AG04449 (cell line): Measurements from ENCODE around the gene FOXD4L6.
"Not testable (repeated sequence)": the region's sequence is repeated elsewhere in the genome, so short reads cannot be mapped to it uniquely, and the experiment has no call there.

Source experiments
- CTCF ChIA-PET: fragments of 350-600 bp; formaldehyde crosslinking; extraction: SDS; loops from one replicate; lab custom pipeline; 2021; ENCODE audit warnings: antibody characterized with exemption; lab: Yijun Ruan, JAX
- POLR2A ChIA-PET: fragments of 400-600, 350-600 bp; formaldehyde crosslinking; extraction: SDS; loops from one replicate; lab custom pipeline; 2020; ENCODE audit warnings: antibody characterized with exemption, inconsistent platforms; lab: Yijun Ruan, JAX
- DNase-seq: peaks from one replicate; pipeline ENCODE4 v3.0.0-alpha.2; 2010; ENCODE audit warnings: low read depth, low spot score
- H3K4me3 ChIP-seq: 2 replicates; pipeline ENCODE4 v1.5.1; 2011; ENCODE audit warnings: low read depth, mild to moderate bottlenecking, control low read depth, low read length

FOXD4L6 gene

DNA sequence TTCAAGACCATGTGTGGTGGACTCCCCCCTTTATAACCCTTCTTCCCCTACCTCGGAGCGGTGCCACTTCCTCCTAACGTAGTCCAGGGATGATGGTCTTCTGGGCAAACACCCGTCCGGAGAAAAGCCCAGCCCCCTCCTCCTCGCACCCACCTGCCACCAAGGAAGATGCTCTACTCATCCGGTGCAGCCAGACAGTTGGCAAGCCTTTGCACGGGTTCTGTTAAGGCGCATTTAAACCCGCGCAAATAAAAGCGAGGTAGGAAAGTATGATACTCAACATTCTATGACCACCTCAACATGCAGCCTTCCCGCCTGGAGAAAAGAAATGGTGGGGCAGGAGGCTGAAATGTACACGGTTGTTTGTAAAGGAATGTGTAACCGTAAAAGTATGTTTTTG is at the start of gene FOXD4L6:
TSS of gene FOXD4L6 (minus strand) at position 101 of the 400 bp plus-strand sequence. CDS start 298 bp downstream, outside the sequence.
- H3K4me3 ChIP-seq, CTCF ChIA-PET, DNase-seq, POLR2A ChIA-PET: not testable (repeated sequence)

DNA sequence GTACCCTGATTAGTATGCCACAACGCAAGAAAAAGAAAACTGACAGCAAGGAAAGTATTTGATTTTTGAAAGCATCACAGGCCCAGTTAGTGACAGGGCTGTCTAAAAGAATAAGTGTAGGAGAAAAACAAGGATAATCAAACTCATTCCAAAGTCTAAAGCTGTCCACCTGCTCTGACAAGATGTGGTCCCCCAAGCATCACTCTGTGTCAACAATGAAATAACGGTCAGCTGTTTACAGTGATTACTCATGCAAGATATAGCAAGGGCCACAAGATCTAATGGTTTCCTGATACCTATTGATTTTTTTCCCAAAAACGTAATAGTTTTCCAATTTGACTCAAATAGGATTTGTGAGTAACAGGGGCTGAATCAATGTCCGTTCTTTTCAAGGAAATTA is 46.5 kb upstream of the FOXD4L6 start:
- H3K4me3 ChIP-seq, CTCF ChIA-PET, DNase-seq, POLR2A ChIA-PET: not testable (repeated sequence)

DNA sequence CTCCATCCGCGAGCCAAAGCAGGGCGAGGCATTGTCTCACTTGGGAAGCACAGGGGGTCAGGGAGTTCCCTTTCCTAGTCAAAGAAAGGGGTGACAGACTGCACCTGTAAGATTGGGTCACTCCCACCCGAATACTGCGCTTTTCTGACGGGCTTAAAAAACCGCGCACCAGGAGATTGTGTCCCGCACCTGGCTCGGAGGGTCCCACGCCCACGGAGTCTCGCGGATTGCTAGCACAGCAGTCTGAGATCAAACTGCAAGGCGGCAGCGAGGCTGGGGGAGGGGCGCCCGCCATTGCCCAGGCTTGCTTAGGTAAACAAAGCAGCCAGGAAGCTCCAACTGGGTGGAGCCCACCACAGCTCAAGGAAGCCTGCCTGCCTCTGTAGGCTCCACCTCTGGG is 21.6 kb upstream of the FOXD4L6 start:
- DNase-seq, H3K4me3 ChIP-seq, POLR2A ChIA-PET, CTCF ChIA-PET: not testable (repeated sequence)

DNA sequence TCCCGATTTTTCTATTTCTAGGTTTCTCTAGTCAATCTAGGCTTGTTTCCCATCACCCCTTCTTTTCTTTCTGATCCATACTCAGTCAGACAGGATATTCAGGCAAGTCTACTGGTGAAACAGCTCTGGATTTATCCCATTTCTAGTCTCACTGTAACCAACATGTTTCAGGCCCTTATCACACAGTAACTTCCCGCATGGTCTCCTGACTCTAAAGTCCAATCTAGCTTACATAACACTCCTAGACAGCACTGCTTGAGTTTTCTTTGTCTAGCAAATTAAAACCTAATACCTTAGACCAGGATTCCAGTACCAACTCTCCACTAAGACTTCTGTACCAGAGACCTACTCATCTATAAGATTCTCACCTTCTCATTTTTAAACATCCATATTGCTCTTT is 13.4 kb upstream of the FOXD4L6 start:
- POLR2A ChIA-PET, H3K4me3 ChIP-seq, CTCF ChIA-PET, DNase-seq: not testable (repeated sequence)

DNA sequence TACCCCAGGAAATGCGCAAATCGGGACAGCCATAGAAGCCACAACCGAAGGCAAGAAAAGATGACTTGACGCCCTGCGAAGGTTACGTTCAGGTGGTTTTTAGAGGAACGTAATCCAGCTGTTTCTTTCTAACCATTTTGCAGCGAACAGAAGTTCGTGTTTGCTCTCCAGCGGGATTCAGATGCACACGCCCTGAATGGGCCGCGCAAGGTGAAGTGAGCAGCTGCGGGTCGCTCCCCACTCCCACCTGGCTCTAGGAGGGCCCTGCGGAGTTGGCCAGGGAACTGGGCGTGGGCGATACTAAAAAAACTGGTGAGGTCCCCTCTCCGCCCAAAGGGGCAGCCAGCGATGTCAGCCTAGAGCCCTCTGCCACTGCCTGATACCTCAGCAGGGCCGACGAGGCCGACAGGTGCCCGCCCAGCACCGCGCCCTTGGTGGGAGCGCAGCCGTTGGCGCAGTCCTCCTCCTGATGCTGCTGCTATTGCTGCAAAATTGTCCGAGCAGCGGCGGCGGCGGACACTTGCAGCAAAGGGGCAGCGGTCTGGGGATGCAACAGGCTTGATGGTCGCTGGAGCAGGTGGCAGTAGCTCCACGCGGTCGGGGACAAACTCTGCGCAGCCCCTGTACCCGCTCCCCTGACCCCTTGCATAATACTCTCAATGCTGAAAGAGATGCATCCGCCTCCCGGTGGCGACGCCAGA is 1.6 kb downstream of the FOXD4L6 start:
- POLR2A ChIA-PET, CTCF ChIA-PET, H3K4me3 ChIP-seq, DNase-seq: not testable (repeated sequence)

DNA sequence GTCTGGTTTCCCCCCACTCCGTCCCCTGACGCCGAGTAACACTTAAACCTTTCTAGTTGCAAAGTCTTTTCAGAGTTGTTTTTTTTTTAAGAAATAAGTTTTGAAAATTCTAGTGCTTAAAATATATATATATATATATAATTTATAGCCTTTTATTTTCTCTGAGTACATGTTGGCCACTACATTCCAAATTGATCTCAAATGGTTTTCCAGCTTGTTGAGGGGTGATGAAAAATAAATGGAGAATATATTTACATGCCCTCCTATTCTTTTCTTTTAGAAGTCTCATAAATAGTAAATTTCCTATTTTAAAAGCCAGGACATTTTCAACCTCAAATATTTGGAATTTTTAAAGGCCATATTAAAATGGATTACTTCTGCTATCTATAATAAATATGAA is 2.5 kb downstream of the FOXD4L6 start:
- H3K4me3 ChIP-seq, CTCF ChIA-PET, POLR2A ChIA-PET, DNase-seq: not testable (repeated sequence)

DNA sequence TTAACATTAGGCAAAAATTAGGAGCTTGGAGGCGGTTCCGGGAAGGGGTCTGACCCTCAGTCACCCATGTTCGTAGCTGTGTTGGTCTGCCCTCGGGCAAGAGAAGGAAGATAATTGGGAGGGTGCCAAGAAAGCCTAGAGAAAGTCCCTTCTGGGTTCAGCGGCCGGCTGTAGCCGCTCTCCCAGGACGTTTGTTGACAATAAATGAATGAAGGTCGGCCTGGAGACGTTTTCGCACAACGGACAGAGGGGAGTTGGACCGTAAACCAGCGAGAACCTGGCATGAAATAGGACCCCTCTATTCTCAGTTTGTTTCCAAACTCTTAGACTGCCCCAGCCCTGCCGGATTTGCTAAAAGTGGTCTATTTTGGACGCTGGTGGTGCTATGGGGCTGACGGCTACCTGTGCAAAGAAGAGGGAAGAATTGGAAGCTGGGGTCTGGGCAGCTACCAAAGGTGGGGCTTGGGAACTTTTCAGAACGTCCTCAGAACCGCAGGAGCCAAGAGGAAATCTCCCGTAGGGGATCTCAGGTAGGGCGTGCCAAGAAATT is 3.3 kb downstream of the FOXD4L6 start:
- H3K4me3 ChIP-seq, DNase-seq, POLR2A ChIA-PET, CTCF ChIA-PET: not testable (repeated sequence)

DNA sequence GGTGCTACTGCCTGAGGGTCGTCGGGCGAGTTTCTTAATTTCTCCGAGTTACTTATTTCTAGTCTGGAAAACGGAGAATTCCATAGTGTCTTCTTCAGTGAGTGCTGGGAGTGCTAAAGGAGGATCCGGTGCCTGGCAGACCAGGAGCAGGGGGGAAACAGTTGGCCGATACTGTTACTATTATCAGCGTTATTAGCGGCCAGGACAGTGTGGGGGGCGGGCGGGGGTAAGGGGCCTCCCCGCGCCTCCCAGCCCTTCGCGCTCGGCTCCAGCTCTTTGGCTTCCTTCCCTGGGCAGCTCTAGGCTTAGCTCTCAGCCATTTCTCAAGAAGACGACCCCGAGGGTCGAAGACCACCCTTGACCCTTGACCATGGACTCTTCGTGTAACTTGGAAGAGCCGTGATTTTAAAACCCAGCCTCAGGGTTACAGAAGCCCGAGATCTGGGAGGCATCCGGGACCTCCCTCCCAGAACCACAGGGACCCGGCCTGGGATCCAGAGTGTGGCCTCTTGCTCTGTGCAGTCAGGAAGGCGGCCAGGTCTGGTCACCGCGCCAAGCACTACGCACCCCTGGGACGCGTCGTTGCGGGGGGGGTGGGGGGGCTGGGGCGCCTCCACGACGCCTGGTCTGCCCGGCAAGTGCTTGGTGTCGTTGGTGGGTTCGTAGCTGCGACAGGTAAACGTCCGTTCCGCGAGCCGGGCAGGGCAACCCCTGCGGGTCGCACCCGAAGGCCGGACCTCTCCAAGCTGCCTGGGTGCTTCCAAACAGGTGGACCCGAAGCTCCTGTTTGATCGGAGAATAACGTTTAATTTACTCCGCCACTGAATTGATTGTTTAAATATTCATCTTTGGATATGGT is 4.0 kb downstream of the FOXD4L6 start:
- CTCF ChIA-PET, H3K4me3 ChIP-seq, POLR2A ChIA-PET, DNase-seq: not testable (repeated sequence)

DNA sequence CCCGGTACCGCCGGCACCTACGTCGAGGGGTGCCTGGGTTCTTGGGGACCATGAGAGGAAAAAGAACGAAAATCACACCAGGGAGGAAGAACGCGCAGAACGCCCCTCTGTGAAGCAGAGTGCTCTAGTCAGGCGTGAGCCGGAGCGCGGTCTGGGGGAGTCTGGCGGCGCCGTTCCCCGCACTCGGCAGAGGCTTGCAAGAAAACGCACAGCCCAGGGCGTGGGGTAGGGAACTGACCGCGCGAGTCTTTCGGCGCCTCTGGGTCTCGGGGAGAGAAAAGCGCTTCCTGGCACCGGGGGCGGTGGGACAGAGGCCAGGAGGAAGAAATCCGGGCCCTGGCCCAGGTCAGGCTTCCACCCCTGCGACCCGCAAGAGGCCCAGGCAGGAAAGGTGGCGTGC is 4.7 kb downstream of the FOXD4L6 start:
- H3K4me3 ChIP-seq, POLR2A ChIA-PET, CTCF ChIA-PET, DNase-seq: not testable (repeated sequence)

DNA sequence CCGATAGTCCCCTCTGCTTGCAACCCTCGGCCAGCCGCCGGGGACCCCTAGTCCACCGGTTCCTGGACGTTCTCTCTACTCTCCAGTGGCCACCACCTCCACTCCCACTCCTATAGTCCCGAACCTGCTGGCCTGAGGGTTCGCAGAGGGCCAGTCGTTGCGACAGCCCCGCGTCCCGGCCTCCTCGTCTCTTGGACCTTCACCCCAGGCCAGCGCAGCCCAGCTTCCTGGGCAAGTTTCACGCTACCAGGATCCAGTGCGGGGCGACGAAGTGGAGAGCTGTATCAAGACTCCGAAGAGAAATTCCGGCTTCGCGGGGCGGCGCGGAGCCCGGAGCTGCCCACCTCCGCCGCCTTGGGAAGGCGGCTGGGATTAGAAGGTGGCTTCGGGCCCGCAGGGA is 5.1 kb downstream of the FOXD4L6 start:
- H3K4me3 ChIP-seq, DNase-seq, POLR2A ChIA-PET, CTCF ChIA-PET: not testable (repeated sequence)

DNA sequence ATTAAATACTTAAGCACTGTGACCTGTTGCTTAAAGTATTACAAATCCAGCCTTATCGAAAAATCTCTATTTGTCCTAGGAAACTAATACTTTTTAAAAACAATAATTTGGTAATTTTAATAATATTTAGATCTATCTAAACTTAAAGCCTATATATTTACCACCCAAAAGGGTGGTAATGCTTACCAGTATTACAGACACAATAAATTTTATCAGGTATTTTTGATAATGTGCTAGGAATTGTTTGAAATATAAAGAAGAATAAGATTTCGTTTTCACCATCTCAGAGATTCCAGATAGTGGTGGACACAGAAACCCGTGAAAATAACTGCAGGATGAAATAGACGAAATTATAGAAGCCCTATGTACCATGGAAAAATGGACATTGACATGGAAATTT is 7.8 kb downstream of the FOXD4L6 start:
- CTCF ChIA-PET, DNase-seq, POLR2A ChIA-PET, H3K4me3 ChIP-seq: not testable (repeated sequence)

DNA sequence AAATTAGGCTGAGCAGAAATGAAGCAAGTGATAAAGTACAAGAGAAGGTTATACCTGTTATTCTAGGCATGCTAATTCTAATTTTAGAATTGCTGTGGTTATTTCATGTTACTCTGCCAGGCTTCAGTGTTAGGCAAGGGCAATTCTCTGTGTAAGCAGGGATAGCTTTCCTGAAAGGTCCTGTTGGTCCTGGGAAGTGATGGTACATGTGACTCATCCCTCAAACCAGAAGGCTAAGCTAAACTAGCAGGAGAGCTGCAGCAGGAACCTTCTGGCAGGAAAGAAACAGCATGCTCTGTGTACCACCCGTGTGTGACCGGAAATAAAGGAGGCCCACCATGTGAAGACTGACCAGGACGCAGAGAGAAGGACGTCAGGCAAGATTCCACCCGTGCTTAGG is 8.8 kb downstream of the FOXD4L6 start:
- H3K4me3 ChIP-seq, POLR2A ChIA-PET, CTCF ChIA-PET, DNase-seq: not testable (repeated sequence)

DNA sequence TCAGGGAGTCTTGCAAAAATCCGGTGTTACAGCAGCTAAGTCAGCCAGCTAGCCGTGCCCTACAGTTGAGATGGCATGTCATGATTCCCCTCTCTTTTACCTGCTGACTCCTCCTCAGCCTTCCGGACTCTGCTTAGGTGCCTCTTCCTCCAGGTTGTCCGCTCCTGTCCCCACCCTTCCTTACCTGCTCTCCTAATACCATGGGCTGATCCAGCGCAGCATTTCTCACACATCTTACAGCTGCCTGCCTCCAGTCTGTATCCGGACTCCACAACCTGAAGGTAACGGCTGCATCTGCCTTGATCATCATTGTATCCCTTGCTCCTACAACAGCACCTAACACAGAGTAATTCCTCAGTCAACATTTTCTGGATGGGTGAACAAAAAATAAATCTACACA is 9.2 kb downstream of the FOXD4L6 start:
- H3K4me3 ChIP-seq, DNase-seq, CTCF ChIA-PET, POLR2A ChIA-PET: not testable (repeated sequence)

DNA sequence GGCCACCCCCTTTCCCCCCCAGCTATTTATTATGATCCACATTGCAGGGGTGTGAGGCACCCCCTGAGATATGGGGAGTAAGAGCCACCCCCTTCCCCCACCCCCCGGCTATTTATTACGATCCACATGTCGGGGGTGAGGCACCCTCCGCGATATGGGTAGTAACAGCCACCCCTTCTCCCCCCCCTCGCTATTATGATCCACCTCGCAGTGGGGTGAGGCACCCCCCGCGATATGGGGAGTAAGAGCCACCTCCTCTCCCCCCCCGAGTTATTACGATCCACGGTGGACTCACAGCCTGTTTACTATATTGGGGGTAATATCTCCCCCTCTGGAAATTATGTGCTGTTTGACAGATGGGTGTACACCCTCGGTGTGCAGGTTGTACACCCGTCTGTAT is 15.1 kb downstream of the FOXD4L6 start:
- CTCF ChIA-PET, H3K4me3 ChIP-seq, POLR2A ChIA-PET, DNase-seq: not testable (repeated sequence)

DNA sequence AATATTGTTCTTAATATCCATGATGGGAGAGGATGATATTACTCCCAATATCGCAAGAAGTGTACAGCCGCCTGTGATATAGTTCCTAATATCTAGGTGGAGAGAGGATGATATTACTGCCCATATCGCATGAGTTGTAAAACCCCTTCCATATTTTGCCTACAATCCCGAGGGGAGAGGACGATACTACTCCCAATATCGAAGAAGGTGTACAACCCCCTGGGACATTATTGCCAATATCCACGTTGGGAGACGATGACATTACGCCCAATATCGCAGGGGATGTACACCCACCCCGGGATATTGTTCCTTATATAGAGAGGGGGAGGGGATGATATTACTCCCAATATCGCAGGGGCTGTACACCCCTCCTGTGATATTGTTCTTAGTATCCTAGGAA is 17.1 kb downstream of the FOXD4L6 start:
- CTCF ChIA-PET, POLR2A ChIA-PET, H3K4me3 ChIP-seq, DNase-seq: not testable (repeated sequence)

DNA sequence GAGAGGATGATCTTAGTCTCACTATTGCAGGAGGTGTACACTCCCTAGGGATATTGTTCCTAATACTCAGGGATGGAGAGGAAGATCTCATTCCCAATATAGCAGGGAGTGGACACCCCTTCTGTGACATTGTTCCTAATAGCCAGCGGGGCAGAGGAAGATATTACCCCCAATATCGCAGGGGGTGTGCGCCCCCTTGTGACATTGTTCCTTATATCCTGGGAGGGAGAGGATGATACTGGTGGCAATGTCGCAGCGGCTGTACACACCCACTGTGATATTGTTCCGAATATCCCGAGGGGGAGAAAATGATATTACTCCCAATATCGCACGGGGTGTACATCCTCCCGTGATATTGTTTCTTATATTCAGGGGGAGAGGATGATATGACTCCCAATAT is 17.6 kb downstream of the FOXD4L6 start:
- CTCF ChIA-PET, DNase-seq, H3K4me3 ChIP-seq, POLR2A ChIA-PET: not testable (repeated sequence)

DNA sequence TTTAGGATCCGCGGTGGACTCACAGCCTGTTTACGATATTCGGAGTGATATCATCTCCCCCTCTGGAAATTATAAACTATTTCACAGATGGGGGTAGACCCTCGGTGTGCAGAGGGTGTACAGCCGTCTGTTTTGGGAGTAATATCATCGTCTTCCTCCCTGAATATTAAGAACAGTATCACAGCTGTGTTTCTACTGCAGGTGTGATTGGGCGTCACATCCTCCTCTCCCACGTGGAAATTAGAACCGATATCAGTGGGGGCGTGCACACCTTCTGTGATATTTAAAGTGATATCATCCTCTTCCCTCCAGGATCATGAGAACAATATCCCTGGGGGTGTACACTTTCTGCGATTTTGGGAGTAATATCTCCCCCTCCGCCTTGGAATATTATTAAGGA is 19.2 kb downstream of the FOXD4L6 start:
- DNase-seq, H3K4me3 ChIP-seq, POLR2A ChIA-PET, CTCF ChIA-PET: not testable (repeated sequence)
